ENCODE data around the gene HSD17B1. TPM values are rescaled to one million over a fixed set of nuclear protein-coding genes. Genes with fewer than 3 reads are reported as not detected.

Gene HSD17B1
- total and polyA plus RNA-seq, 2 of the 4 experiments (the other 2 are of a cell fraction), result 0.72 to 1.4 TPM

GRCh38 chr17:42563543-42563942, 10.8 kb downstream of the HSD17B1 start:
- H3K14ac ChIP-seq (replicated peaks; ENCODE audit: low read depth, low read length), result no peak overlapping the region
- H3K9me1 ChIP-seq (ENCODE audit: insufficient read depth, low read length), result peaks cover 20% of the 10 kb centered on the region
- ChIA-PET POLR2A (ENCODE audit: unreplicated experiment) (no interaction called here), CTCF (no interaction called here)
- peak overlapping the region; percentile 42; the same call in 1 of the 2 replicates for H2AK5ac ChIP-seq (ENCODE audit: low read depth, low read length)
- H2BK120ac ChIP-seq (ENCODE audit: low read depth, low read length), result no peak overlapping the region
- in situ Hi-C loops (cut with MboI; ENCODE audit: low sequenced_read_pairs), result no loop called here
- no peak for TF ChIP-seq MXI1 (IDR thresholded peaks at IDR 0.05; ENCODE audit: borderline replicate concordance, low read depth, low read length)
- TF ChIP-seq FOS (IDR thresholded peaks at IDR 0.05; ENCODE audit: low read depth, low read length), result no peak
- TF ChIP-seq USF2 (IDR thresholded peaks at IDR 0.05; ENCODE audit: low read depth, low read length), result no peak
- TF ChIP-seq ELK1 (IDR thresholded peaks at IDR 0.05; ENCODE audit: borderline replicate concordance, low read depth, low read length), result no peak
- no peak for TF ChIP-seq POLR2A (IDR thresholded peaks at IDR 0.05; ENCODE audit: low read depth, low read length)
- no peak for TF ChIP-seq CEBPB (IDR thresholded peaks at IDR 0.05; ENCODE audit: low read depth, low read length)
- TF ChIP-seq MAFK (IDR thresholded peaks at IDR 0.05; ENCODE audit: low read depth, low read length), result no peak
- no peak for TF ChIP-seq RCOR1 (IDR thresholded peaks at IDR 0.05; ENCODE audit: insufficient replicate concordance, low read length)
- no peak for TF ChIP-seq CTCF (conservative IDR thresholded peaks at IDR 0.05; ENCODE audit: low read depth, low read length)
- TF ChIP-seq SMC3 (IDR thresholded peaks at IDR 0.05; ENCODE audit: low read depth, low read length), result no peak
- no peak for TF ChIP-seq RAD21 (IDR thresholded peaks at IDR 0.05; ENCODE audit: low read length)
- TF ChIP-seq BHLHE40 (IDR thresholded peaks at IDR 0.05; ENCODE audit: low read depth, low read length), result no peak
- no peak for TF ChIP-seq RFX5 (IDR thresholded peaks at IDR 0.05; ENCODE audit: low read depth, low read length)
- no peak for TF ChIP-seq CHD1 (IDR thresholded peaks at IDR 0.05; ENCODE audit: low read depth, low read length)
- no peak for TF ChIP-seq NFE2L2 (IDR thresholded peaks at IDR 0.05; ENCODE audit: low read depth, low read length)
- TF ChIP-seq MAZ (IDR thresholded peaks at IDR 0.05; ENCODE audit: borderline replicate concordance, low read depth, low read length), result no peak
- H2AFZ ChIP-seq (replicated peaks; ENCODE audit: low read length, poor library complexity), result no peak overlapping the region
- intact Hi-C loops (cut with micrococcal nuclease), result no loop called here
- no peak overlapping the region for H2BK5ac ChIP-seq (ENCODE audit: low read depth, low read length, poor library complexity, severe bottlenecking)
- H2AK9ac ChIP-seq (replicated peaks; ENCODE audit: low read depth, low read length, poor library complexity), result peak overlapping the region; percentile 6
- peaks cover 19% of the 10 kb centered on the region for H3K4me1 ChIP-seq (ENCODE audit: control insufficient read depth, insufficient read depth, low read length)
- H2BK15ac ChIP-seq (ENCODE audit: low read depth, low read length), result no peak overlapping the region
- H4K5ac ChIP-seq (ENCODE audit: low read depth, low read length), result no peak overlapping the region
- ATAC-seq (ENCODE audit: low read depth), result no peak
- no peak overlapping the region for H3K4me3 ChIP-seq (ENCODE audit: insufficient read depth, low read depth, low read length)
- H3K18ac ChIP-seq (ENCODE audit: low read depth, low read length), result no peak overlapping the region
- peaks cover 30 to 67% of the 10 kb centered on the region in 2 experiments for H3K79me1 ChIP-seq (ENCODE audit: low read depth in 1 of 2, low read length in 2 of 2)
- 57% methylated on average over 1 of the region's 1 CpG; no CpG with 5 or more reads in 1 of the 2 experiments for WGBS, 2 experiments (ENCODE audit: extremely low coverage in 2 of 2, insufficient read length in 1 of 2)
- dilution Hi-C loops (cut with HindIII; ENCODE audit: low sequenced_read_pairs, unreplicated experiment), result no loop called here
- H4K91ac ChIP-seq (ENCODE audit: insufficient read depth, low read depth, low read length), result no peak overlapping the region
- no peak overlapping the region for H3K56ac ChIP-seq (ENCODE audit: extremely low read depth, insufficient read depth, low read length)
- H3K27me3 ChIP-seq (ENCODE audit: control insufficient read depth, insufficient read depth, low read length), result no peaks in the 10 kb centered on the region
- H2BK20ac ChIP-seq (ENCODE audit: low read depth, low read length), result no peak overlapping the region
- peak overlapping the region; percentile 83 for H3K4me2 ChIP-seq (ENCODE audit: low read depth, low read length)
- no TSS peak for BruUV-seq (replicated peaks)
- no peak overlapping the region for H3K27ac ChIP-seq (ENCODE audit: insufficient read depth, low read length)
- no peaks in the 10 kb centered on the region for H3K9me3 ChIP-seq (ENCODE audit: control insufficient read depth, insufficient read depth, low read length)
- DNase-seq, result no peak
- H3K36me3 ChIP-seq (ENCODE audit: control insufficient read depth, insufficient read depth, low read length), result peaks cover 30% of the 10 kb centered on the region
- H3K23ac ChIP-seq (ENCODE audit: low read depth, low read length), result no peak overlapping the region
- H3K9ac ChIP-seq (ENCODE audit: low read depth, low read length), result no peak overlapping the region
- no peak overlapping the region for H3K4ac ChIP-seq (ENCODE audit: low read depth, low read length)
- H4K20me1 ChIP-seq (ENCODE audit: insufficient read depth, low read length), result peaks cover 4% of the 10 kb centered on the region; the same call in 1 of the 2 replicates
- peak overlapping the region in 1 of 2 experiments; percentile 98; a peak in 1 of 4 replicates for H4K8ac ChIP-seq (ENCODE audit: low read depth in 2 of 2, low read length in 2 of 2)

Data from IMR-90 (cell line).